Stimulated activated CD8-positive, alpha-beta memory T cell treated with anti-CD3 and anti-CD28 coated beads, Interleukin-4, amount 100 ng/mL, for 1 hour (primary cell): ENCODE results near the gene PXYLP1.

Source experiments
- DNase-seq, 2 donors: peaks; one replicate each; pipeline ENCODE4 v3.0.0-alpha.2; 2020; ENCODE audit warnings: low read depth in 2 of 2, low spot score in 1 of 2

Gene PXYLP1

DNA sequence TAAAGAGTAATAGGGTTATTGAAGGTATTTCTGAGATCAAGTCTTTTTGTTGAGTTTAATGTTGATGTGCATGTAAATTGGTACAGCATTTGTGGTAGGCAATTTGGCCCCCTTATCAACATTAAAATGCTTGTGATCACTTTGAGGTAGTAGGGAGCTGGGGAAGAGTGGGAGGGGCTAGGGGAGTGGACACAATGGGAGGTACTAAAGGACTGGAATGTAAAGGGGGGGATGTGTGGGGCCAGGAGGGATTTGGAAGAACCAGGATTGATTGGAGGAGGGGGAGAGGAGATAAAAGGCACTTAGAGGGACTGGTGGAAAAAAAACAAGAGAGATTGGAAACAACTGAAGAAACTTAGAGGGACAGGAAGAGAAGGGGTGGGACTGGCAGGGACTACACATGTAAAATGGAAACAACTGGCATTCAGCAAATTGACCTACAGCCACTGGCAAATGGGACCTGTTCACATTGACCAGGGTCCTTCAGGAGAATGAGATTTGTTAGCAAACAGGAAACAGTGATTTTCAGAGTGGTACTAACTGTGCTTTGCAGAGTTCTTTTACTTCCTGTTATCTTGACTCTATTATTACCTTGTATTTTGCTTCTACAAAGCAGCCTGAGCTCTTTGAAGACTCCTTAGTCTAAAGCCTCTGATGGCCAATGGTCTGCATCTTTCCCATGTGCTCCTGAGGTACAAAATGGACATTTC, 88.9 kb downstream of the PXYLP1 start:
- no peak for DNase-seq

DNA sequence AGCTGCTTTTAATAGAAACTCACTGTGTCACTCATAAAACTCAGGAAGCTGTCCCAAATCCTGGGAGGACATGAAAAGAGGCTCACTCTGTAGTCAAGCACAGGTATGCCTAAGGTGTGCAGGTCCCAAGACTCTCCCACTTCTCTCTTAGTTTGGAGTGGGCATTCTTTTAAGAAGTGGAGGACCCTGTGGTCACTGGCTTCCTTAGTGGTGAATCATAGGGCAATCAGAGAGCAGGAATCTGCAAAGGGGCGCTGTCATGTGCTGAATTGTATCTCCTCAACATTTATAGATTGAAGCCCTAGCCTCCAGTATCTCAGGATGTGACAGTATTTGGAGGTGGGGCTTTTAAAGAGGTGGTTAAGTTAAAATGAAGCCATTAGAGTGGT, 89.5 kb downstream of the PXYLP1 start:
- DNase-seq, result no peak

DNA sequence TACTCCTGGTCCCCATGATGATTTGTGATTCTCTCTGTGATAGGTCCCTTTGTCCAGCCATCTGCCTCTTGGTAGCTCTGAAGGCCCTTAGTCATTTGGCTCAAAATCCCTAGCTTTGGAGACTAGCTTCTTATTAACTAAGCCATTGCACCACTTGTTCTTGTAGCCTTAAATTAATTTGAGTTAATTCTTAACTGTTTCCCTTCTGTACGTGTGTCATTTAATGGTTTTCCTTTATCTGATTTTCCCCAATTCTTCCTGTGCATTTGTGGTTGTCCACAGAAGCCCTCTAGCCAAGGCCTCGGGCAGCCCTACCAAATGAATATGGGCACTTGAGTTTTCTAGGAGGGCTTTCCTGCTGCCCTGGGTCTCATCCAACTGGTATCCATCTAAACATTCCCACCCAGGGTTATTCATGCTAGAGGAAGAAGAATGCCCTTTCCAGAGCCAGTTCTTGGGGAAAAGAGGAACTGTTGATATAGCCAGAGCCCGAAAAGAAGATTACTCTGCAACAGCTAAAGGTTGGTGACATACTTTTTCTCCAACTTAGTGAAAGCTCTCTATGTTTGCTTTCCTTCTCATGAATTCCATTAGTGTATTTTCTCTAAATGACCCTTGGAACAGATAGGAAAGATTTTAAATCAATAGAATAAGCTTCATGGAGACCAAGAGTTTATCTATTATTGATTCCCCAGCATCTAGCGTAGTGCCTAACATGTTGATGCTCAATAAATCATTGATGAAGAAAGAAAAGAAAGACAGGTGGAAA, 92.5 kb downstream of the PXYLP1 start:
- no peak for DNase-seq

DNA sequence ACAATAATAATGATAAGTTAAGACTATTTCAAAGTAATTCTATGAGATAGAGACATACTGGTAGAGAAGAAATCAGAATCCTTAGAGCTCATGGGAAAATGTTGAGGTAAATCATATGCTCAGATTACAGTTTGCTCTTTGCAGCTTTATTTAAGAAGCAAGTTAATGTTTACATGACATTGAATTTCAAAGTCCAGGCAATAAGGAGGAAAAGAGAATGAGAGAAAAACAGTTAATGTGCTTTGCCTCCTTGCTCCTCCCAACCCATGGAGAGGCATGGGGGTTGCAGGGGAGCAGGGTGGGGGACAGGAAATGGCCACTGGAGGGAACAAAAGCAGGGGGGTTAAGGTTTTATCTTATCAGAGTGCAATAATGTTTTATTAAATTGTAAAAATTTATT, 94.5 kb downstream of the PXYLP1 start:
- no peak for DNase-seq

DNA sequence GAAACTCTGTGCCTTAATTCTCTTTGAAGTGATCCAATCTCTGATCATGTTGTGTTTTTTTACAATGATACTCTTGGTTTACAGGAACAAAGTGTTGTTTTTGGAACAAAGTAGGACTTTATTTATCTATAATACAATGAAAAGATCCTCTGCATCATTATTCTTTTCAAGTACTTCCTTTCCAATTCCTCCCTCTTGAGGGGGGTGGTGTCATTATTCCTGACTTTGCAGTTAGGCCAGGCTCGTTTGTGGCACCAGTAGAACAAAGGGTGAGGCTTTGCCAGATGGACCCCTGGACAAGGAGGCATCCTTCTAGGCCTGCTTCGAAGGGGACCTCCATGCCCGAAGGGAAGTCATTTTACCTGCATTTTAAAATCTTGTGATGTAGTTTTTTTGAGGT, 95.0 kb downstream of the PXYLP1 start:
- DNase-seq, result no peak

DNA sequence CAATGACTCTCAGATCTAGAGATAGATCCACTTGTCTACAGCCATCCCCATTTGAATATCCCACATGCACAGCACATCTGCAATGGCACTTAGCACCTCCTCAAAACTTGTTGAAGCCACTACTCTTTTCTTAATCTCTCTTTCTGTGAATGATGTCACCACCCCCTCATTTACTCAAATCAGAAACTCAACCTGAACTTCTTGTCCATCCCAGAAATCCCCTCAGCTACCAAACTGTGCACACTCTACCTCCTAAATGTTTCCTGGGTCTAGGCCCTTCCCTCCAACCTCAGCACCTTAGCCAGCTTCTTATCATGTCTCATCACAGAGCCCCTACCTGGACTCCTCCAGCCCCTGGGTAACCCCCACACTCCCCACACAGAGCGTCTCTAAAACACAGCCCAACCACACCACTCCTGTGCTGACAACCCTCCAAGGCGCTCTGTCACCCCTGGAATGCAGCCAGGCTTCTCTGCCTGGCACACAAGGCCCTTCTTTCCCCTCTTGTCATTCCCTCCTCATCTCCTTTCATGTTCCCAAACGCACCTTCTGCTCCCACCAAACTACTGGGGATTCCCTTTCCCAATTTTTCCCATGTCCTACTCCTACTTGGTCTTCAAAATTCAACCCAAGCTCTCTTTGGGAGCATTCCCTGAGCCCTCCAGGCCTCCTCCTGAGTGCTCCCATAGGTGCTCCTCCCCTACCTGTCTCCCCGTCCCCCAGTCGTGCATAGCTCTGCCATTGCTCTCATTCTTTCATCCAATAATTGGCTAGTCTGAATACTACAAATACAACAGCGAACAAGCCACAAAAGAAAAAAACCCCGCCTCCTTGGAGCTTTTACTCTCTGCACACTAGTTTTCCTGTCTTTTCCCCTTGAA, 96.9 kb downstream of the PXYLP1 start:
- DNase-seq, result no peak

DNA sequence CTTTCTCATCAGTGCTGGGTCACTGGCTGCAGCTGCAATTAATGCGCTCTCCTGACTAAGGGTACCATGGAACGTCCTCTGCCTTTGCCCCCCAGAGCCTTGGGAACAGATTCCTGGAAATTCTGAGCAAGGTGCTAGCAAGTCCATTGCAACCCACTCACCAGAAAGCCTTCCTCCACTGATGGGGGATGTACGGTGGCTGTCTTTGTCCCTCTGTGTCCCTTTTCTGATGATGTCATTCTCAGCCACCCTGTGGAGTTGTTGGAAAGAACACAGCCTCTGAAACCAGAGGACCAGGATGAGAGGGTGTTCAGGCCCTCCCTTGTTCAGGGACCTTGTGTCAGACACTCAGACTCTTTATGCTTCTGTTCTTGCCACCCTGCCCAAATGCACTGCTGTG, 98.6 kb downstream of the PXYLP1 start:
- DNase-seq, result no peak

DNA sequence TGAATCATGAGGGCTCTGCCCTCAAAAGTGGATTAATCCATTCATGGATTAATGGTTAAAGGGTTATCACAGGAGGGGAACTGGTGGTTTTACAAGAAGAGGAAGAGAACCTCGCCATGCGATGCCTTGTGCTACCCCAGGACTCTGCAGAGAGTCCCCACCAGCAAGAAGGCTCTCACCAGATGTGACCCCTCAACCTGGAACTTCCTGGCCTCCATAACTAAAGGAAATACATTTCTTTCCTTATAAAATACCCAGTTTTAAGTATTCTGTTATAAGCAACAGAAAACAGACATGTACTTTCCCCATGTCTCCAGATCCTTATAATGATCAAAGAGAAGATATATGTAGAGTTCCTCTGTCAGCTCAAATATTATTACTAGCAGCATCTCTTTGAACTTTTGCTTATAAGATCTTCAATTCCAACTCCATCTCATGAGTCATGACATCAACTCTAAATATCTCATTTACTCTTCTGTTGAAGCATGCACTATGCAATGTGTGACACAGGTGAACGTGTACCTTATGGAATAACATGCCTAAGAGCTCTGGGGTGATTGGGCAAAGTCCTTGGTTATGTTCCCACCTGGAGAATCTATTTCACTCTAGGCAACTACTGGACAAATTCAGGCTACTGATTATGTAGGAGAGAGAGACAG, 99.2 kb downstream of the PXYLP1 start:
- no peak for DNase-seq

DNA sequence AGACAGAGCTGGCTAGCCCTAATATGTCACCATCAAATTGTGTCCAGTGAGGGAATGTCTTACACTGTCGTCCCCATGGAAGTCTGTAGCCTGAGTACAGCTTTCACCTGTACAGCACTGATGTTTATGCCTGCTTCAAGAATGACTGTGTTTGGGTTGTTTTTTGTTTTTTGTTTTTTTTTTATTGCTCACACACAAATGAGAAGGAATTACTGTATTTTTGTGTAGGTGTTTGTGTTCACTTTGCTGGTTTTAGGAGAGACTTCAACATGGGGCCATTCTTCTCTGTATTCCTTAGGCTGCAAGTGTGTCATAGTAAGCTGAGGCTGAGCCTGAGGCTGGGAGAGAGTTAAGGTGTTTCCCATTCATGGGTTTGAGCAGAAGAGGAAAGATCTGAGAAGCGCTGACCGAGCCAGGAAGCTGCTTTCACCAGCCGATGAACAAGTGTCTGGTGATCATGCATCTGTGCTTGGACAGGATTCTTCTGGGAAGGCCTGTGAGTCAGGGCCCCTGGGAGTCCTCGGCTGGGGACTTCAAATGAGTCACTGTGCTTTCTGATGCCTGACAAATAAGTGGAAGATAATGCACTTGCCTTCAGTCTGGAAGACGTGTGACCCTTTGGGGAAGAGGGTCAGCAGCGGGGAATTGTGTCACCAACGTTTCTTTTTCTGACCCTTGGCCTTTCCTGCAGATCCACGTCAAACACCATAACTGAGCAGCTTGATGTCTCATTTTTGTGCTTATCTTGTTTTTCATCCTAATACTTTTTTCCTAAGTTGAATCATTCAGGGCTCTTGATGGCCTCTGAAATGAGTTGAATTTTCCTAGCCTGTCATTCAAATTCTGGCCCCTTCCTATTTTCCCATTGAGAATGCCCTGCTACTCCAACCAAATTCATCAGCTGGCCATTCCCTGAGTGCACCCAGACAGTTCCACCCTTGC, 100.0 kb downstream of the PXYLP1 start:
- DNase-seq, result no peak

DNA sequence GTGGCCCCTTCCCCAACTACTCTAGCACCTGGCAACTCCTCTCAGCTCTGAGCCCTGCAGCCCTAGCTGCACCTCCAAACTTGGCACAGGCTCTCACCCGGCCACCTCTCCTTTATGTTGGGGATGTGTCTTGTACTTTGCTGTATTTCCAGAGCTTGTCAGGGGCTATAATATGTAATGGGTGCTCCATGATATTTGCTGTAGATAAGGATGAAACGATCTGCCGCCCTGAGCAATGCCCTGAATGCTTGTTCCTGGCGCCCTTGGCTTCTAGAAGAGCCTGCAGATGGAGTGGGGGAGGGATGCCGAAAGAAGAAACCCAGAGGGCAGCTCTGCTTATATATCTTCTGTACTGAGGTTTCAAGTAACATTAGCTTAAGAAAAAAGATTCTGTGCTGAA, 100.8 kb downstream of the PXYLP1 start:
- DNase-seq, result no peak

DNA sequence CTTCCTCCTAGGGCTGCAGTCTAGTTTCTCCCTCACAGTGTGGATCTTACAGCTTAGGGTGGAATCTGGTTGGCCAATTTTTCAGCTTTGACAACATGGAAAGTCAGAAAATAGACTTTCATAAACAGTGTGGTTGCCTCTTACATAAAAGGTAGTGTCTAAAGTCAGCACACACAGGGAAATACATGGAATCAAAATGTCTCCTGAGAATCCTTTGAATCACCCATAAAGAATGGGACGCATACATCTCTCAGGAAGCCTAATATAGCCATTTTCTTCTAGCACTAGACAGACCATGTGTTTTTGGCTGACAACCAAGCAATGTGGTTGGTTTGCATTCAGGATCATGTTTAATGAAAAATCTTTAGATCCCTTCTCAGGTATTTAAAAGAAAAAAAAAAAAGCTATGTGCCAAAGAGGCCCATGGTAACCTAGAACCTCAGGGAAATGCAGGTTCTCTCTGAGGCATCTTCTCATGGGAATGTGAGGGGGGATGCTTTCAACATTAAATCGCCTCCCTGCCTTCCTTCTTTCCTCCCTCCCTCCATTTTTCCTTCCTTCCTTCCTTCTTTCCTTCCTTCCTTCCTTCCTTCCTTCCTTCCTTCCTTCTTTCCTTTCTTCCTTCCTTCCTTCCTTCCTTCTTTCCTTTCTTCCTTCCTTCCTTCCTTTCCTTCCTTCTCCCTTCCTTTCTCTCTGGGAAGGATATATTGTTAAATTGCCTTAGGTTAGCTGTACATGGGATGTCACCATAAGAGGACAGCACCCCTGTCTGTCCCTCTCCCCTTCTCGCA, 102.4 kb downstream of the PXYLP1 start:
- no peak for DNase-seq

DNA sequence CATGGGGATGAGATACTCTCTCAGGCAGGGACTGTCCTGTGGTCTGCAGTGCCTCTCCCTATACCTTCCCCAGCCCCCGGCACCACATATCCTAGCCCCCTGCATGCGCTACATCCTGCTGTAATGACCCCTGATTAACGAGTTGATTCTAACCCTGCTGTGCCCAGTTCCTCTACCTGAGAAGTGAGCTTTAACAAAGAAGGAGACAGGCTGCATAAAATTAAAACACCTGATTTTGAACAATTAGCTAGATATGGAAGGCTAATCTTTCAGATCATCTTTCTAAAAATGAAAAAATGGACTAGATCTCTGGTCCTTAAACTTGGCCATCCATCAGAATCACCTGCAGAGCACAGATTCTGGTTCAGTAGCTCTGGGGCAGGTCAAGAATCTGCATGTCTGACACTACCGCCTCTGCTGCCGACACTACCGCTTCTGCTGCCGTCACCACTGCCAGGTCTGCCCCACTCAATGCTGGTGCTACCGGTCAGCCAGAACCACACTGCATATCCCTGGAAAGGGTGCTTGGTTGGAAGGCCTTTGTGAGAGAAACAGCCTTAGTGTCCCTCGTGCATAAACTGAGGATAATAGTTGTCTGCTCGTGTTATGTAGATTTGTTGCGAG, 103.1 kb downstream of the PXYLP1 start:
- no peak for DNase-seq

DNA sequence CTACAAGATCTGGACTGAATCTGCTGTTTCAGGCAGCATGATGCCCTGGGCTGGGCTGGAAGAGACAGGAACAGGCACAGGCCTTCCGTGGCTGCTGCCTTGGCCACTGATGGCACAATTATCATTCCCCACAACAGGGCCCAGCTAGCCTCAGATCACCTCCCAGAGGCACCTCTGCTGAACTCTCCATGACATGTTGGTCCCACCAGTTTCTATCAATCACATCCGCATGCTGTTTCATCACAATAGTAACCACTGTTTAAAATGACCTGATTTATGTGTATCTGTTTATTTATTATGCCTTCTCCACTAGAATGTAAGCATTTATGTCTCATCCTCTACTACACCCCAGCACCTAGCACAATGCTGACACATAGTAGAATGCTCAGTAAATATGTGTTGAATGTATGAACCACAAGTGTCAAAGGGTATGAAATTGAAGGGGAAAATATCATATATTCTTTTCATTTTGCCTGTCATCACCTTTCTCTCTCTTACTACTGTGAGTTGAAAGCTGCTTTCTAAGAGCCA, 104.0 kb downstream of the PXYLP1 start:
- no peak for DNase-seq

DNA sequence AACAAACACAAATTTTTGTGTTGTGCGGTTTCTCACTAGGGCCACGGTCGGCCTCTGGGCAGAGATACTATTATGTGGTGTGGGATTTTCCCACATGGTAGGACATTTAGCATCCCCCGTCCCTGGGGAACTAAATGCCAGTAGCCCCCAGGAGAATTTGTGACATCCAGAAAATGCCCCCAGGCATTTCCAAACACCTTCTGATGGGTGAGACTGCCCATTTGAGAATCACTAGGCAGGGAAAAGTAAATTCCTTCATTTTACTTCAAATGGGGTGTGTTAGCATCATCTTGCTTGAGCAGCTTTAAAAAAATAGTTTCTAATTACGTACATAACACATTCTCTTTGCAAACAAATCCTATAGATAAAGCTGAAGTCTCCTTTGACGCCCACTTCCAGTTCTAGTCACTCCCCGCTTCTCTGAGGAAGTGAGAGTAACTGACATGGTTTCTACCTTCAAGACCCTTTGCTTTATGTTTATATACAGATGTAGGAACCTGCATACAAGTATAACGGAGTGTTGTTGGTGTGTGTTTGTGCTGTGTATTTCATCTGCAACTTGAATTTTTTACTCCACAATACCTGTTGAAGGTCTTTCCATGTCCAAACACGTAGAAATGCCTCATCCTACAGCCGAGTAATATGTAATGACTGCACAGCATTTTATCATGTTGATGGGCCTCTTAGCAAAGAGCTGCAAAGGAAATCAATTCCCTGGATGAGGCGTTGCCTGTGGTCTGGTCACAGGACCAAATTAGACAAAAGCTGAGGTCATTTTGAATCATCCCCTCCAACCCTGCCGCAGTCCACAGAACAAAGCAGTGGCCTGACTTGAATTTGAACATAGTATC, 105.3 kb downstream of the PXYLP1 start:
- no peak for DNase-seq

DNA sequence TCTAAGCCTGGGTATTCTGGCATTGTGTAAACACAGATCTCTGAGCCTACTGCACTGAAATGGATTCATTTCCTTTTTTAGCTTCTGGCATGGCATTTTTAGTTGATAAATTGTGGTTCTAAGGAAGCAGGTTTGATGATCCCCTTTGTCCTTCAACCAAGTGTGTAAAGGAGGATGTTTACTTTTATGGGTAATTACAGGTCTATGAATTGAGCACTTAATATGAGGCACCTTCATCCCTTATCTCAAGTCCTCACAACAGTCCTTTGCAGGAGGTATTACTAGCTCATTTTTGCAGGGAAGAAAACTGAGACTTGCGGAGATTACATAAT, 105.9 kb downstream of the PXYLP1 start:
- no peak for DNase-seq

DNA sequence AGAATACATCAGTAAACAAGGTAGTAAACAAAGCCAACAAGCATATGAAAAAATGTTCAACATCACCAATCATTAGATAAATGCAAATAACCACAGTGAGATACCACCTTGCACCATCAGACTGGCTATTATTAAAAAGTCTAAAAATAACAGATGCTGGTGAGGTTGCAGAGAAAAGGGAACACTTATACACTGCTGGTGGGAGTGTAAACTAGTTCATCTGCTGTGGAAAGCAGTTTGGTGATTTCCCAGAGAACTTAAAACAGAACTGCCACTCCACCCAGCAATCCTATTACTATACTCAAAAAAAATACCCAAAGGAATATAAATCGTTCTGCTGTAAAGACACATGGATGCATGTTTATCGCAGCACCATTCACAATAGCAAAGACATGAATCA, 106.4 kb downstream of the PXYLP1 start:
- no peak for DNase-seq

DNA sequence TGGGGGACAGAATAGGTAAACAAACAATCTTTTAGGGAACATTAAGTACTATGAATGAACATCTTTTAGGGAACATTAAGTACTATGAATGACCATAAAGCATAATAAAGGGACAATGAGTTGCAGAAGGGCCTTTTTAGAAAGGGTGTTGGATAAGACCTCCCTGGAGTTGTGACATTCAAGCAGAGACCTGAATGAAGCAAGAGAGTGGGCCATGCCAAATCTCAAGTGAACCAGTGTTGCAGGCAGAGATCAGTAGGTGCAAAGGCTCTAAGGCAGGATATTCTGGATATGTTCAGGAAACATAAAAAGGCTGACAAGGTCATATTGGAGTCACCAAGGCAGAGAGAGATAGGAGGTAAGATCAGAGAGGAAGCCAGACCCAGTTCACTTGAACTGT, 107.3 kb downstream of the PXYLP1 start:
- DNase-seq, result no peak

DNA sequence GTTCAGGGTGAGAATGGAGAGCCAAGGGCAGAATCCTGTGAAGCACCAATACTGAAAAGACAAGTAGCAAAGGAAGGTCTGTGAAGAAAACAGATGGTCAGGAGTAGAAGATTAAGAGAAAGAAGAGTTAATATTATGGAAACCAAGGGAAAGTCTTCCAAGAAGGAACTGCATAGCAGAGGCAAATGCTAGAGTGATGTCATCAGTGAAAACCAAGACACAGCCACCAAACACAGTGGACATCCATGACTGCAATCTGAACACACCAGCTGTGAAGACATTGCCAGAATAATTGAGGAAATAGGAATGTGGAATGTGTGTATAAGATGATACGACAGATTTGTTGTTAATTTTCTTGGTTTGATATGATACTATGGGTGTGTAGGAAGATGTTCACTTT, 109.9 kb downstream of the PXYLP1 start:
- DNase-seq, result no peak
